NCI-H446 (cell line): ENCODE measurements around the gene WWTR1.

Experiments
- DNase-seq, 2 experiments: peaks; one replicate each; lab custom pipeline; 2025; lab: John Stamatoyannopoulos, UW

The WWTR1 gene

DNA sequence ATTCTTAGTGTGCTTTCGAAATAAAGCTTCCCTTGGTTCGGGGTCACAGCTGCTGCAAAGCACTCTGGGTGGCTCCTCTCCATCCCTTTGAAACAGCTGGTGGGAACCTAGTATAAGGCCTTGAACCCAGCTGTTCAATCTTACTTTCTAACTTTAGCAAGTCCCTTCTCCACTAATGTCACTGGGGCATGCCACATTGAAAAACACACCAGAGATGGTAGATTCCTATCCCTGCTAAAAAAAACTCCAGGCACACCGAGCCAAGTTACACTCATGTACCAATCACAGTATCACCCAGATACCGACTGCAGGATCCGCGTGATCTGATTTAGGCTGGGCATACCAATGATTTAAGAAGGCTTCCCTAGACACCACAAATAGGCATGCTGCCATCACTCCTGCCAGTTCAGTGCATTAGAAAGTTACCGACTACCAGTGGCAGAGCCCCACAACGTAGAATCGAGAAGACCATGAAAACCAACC is 65.0 kb downstream of the WWTR1 start:
- peak in 1 of 2 experiments; percentile 40 for DNase-seq

DNA sequence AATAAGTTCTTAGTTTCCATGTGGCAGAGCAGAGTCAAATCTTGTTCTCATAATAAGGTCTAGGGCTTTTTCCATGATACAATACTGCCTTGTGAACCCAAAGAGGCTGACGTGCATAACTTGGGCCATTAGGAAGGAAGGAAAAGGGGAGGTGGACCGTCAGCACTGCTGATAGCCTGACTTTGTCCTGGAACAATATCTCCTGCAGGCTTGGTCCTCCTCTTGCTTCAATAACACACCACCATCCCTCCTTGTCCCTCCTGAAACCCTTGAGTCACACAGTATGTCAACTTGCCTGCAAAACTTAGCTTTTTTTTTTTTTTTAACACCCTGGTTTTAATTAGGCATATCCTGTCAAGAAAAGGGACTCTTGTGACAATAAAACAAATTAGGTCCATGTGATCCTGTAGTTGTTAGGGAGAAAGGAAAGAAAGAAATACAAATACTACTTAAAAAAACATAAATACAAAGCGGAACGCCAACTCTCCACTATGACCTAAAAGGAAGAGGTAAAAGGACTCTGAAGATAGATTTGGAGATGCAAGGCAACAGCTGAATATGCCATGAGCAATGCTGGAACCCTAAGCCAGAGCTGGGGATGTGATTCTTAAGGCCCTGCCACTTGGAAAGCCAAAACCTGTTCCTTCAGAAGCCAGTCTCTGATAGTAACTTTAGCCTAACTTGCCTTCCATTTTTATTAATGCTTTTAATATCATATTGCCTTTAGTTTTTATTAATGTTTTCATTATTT is 67.0 kb downstream of the WWTR1 start:
- DNase-seq, result no peak

DNA sequence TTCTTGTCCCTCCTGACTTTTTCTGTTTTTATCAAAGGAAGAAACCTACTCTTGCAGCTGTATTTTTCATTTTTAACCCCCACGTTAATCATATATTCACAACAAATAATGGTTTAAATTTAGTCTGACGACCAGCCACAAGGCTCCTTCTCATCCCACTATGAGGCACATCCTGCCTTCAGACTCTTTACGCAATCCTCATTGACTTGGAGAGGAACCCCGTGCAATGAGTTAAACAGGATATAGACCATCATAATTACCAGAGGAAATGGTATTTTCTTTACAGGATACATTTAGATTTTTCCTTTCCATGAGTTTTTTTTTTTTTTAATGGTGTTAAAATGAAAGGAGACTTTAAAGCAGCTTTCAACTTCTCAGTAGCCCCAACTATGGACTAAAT is 68.5 kb downstream of the WWTR1 start:
- no peak for DNase-seq

DNA sequence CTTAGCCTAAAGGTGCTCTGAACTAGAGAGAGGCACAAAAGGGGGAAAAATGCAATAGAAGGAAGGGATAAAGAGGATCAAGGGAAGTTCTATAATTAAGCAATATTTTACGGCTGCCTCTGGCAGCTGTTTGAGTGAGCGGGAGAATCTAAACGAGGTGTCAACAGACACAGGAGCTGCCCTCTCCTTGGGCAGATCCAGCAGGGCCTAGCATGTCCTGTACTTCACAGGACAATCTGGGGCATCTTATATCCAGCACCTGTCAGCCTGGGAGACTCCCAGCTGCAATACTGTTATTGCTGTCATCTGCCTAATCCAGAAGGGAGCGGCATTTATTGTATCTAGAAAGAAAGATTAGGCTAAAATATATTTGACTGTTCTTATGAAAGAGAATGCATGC is 68.9 kb downstream of the WWTR1 start:
- no peak for DNase-seq

DNA sequence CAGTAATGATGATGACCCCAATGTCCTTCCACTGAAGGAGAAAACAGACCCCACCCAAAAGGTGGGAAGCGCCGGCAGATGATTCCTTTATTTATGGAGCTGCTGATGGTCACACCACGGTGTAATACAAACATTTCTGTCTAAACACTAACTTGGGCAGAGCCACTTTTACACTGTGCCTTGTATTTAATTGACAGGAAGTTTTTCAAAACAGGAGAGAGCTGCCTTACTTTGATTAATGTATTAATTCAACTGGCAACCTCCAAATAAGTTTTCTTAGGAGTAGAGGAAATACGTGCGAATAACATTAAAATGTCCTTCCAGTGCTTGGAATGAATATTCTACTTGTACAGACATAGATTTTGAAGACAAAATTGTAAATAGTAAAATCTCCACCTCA is 70.4 kb downstream of the WWTR1 start:
- no peak for DNase-seq

- DNase-seq, result no peak
Observed at GRCh38 chr3:149586871-149587270, 71.0 kb downstream of the WWTR1 start.

- DNase-seq, result no peak
Observed at GRCh38 chr3:149585401-149585726, 72.5 kb downstream of the WWTR1 start.

DNA sequence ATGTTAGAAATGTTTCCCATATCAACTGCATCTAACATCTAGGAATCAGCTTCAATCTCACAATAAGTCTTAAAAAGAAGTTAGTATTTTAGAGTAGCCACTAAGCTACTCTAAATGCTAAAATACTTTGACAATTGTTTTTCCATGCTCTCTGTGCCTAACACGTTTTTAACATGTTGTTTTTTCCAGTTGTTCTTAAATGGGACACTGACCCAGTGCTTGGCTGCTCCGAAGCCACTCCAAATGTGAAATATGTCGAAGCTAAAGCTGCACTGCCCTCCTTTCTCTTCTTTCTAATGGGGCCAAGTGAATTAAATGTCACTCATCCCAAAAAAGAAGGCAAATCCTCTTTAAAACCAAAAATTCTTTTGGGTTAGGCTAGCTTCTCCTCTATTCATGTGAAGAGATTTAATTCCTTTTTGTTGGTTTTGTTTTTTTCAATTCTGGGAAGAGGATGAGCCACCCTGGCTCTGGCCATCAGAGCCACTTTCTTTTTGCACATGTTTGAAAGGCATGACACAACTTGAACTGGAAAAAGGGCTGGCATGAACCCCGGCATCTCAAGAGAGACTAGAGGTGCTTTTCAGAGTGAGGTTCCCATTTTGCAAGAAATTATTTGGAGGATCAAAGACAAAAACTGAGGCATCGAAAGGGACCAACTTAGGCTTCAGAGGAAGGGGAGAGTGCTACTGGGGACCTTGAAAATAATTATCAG is 73.7 kb downstream of the WWTR1 start:
- no peak for DNase-seq

- DNase-seq, result no peak
Observed at GRCh38 chr3:149582395-149582794, 75.4 kb downstream of the WWTR1 start.

GRCh38 chr3:149581681-149582370 is 76.0 kb downstream of the WWTR1 start:
- DNase-seq, result peak; percentile 64 to 84

GRCh38 chr3:149581248-149581647 is 76.6 kb downstream of the WWTR1 start:
- no peak for DNase-seq

GRCh38 chr3:149579838-149580542 is 77.8 kb downstream of the WWTR1 start:
- DNase-seq, result peak; percentile 53 to 85

GRCh38 chr3:149579161-149579560 is 78.7 kb downstream of the WWTR1 start:
- DNase-seq, result no peak

GRCh38 chr3:149577801-149578200 is 80.0 kb downstream of the WWTR1 start:
- no peak for DNase-seq

- DNase-seq, result peak; percentile 65 to 81
Observed at GRCh38 chr3:149575961-149576564, 81.8 kb downstream of the WWTR1 start.

- DNase-seq, result peak; percentile 91 to 95
Observed at GRCh38 chr3:149575213-149575960, 82.4 kb downstream of the WWTR1 start.

GRCh38 chr3:149572796-149573414 is 84.9 kb downstream of the WWTR1 start:
- peak; percentile 66 to 85 for DNase-seq

GRCh38 chr3:149571381-149571780 is 86.4 kb downstream of the WWTR1 start:
- DNase-seq, result no peak

DNA sequence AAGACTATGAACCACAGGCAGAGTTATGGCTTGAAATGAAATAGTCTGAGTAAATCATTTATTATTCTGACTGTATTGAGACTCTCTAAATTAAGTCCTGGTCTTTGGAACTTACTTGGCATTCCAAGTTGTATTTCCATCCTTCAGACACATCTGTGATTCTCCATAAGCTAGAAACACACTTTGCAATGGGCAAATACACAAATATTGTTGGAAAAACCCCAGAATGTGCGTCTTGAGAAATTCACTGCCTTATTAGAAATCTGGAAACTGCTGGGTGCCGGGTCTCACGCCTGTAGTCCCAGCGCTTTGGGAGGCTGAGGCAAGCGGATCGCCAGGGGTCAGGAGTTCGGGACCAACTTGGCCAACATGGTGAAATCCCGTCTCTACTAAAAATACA is 87.8 kb downstream of the WWTR1 start:
- DNase-seq, result peak in 1 of 2 experiments; percentile 15

- no peak for DNase-seq
Observed at GRCh38 chr3:149567381-149567780, 90.4 kb downstream of the WWTR1 start.
